NCI-H146 (cell line): Measurements from ENCODE around the gene HS3ST4.

ENCODE experiments used
- DNase-seq: peaks from one replicate; lab custom pipeline; 2025; lab: John Stamatoyannopoulos, UW

Gene HS3ST4

GRCh38 chr16:25691519-25692091 lies at the start of gene HS3ST4:
HS3ST4 (plus strand) TSS chr16:25691959.
- DNase-seq: no peak

GRCh38 chr16:25643633-25644032 lies 48.1 kb upstream of the HS3ST4 start:
- no peak for DNase-seq

GRCh38 chr16:25656639-25657038 lies 35.1 kb upstream of the HS3ST4 start:
- no peak for DNase-seq

GRCh38 chr16:25676820-25677219 lies 14.9 kb upstream of the HS3ST4 start:
- no peak for DNase-seq

- DNase-seq: no peak
Measured at GRCh38 chr16:25679511-25679910, 12.2 kb upstream of the HS3ST4 start.

GRCh38 chr16:25689137-25689836 lies 2.5 kb upstream of the HS3ST4 start:
- DNase-seq: no peak

GRCh38 chr16:25690552-25691143 lies 1.1 kb upstream of the HS3ST4 start:
- no peak for DNase-seq

- DNase-seq: peak; percentile 12
Measured at GRCh38 chr16:25692351-25692741, 587 bp downstream of the HS3ST4 start.

- DNase-seq: no peak
Measured at GRCh38 chr16:25692742-25693508, 1.2 kb downstream of the HS3ST4 start.

GRCh38 chr16:25693631-25694030 lies 1.9 kb downstream of the HS3ST4 start:
- no peak for DNase-seq

- no peak for DNase-seq
Measured at GRCh38 chr16:25699069-25699468, 7.3 kb downstream of the HS3ST4 start.

GRCh38 chr16:25700547-25700946 lies 8.8 kb downstream of the HS3ST4 start:
- no peak for DNase-seq

GRCh38 chr16:25707553-25707952 lies 15.8 kb downstream of the HS3ST4 start:
- no peak for DNase-seq

- DNase-seq: peak; percentile 6
Measured at GRCh38 chr16:25707982-25708583, 16.3 kb downstream of the HS3ST4 start.

GRCh38 chr16:25709213-25709612 lies 17.5 kb downstream of the HS3ST4 start:
- no peak for DNase-seq

GRCh38 chr16:25713785-25714570 lies 22.2 kb downstream of the HS3ST4 start:
- no peak for DNase-seq

GRCh38 chr16:25716186-25716585 lies 24.4 kb downstream of the HS3ST4 start:
- DNase-seq: no peak

GRCh38 chr16:25721439-25721838 lies 29.7 kb downstream of the HS3ST4 start:
- DNase-seq: no peak

GRCh38 chr16:25726430-25727098 lies 34.8 kb downstream of the HS3ST4 start:
- no peak for DNase-seq

- no peak for DNase-seq
Measured at GRCh38 chr16:25729188-25729915, 37.6 kb downstream of the HS3ST4 start.
